ENCODE data around the gene OR2T8.

OR2T8 gene

GRCh38 chr1:247953408-247953807 is 33.4 kb downstream of the OR2T8 start:
- Histone ChIP-seq H3K79me1 (ENCODE audit: low read depth, low read length) (peaks cover 2% of the 10 kb centered on the region), H4K91ac (ENCODE audit: low read depth, low read length, poor library complexity) (no peak overlapping the region), H2BK12ac (ENCODE audit: low read length) (no peak overlapping the region), H3K23ac (ENCODE audit: low read depth, low read length, poor library complexity) (no peak overlapping the region), H2BK5ac (ENCODE audit: low read length) (no peak overlapping the region), H3K14ac (ENCODE audit: low read length) (no peak overlapping the region), H3K18ac (ENCODE audit: low read length) (no peak overlapping the region), H2AFZ (ENCODE audit: low read length) (no peak overlapping the region), H3K4me3 (ENCODE audit: low read length in 2 of 2) (no peak overlapping the region), H3K9me3 (replicated peaks in 1 of 2; ENCODE audit: control insufficient read depth in 2 of 2, insufficient read depth in 1 of 2, low read depth in 1 of 2, low read length in 2 of 2) (peaks cover 0 to 4% of the 10 kb centered on the region in 2 donors), H3K27ac (replicated peaks; ENCODE audit: low read length) (no peak overlapping the region), H4K8ac (ENCODE audit: low read depth, low read length) (no peak overlapping the region), H3K4me1 (ENCODE audit: control insufficient read depth in 2 of 2, insufficient read depth in 1 of 2, low read depth in 1 of 2, low read length in 2 of 2) (no peaks in the 10 kb centered on the region), H3K36me3 (replicated peaks in 1 of 2; ENCODE audit: control insufficient read depth in 2 of 2, insufficient read depth in 2 of 2, low read length in 2 of 2) (no peaks in the 10 kb centered on the region), H2BK15ac (ENCODE audit: low read length) (no peak overlapping the region), H3K4ac (ENCODE audit: low read length) (no peak overlapping the region), H2BK120ac (ENCODE audit: low read depth, low read length) (no peak overlapping the region), H3K4me2 (ENCODE audit: insufficient read depth, low read length, poor library complexity, severe bottlenecking) (no peak overlapping the region), H3K9ac (ENCODE audit: low read depth, low read length, poor library complexity) (no peak overlapping the region), H2AK5ac (ENCODE audit: low read depth, low read length) (no peak overlapping the region), H3K27me3 (ENCODE audit: control insufficient read depth in 3 of 3, insufficient read depth in 3 of 3, low read depth in 1 of 3, low read length in 3 of 3) (peaks cover 0 to 1% (median 0%) of the 10 kb centered on the region in 3 experiments)
- DNase-seq (ENCODE audit: low spot score): no peak
- no CpG with 5 or more reads among the region's 1 CpG for WGBS, 2 donors (ENCODE audit: extremely low coverage in 2 of 2, insufficient read length in 2 of 2, insufficient replicate concordance in 1 of 2)

GRCh38 chr1:247961791-247962190 is 41.7 kb downstream of the OR2T8 start:
- DNase-seq (ENCODE audit: low spot score): no peak
- H3K9ac ChIP-seq (ENCODE audit: low read depth, low read length, poor library complexity): no peak overlapping the region
- H3K4me2 ChIP-seq (ENCODE audit: insufficient read depth, low read length, poor library complexity, severe bottlenecking): no peak overlapping the region
- H2BK12ac ChIP-seq (ENCODE audit: low read length): no peak overlapping the region
- H2AK5ac ChIP-seq (ENCODE audit: low read depth, low read length): no peak overlapping the region
- H2BK15ac ChIP-seq (ENCODE audit: low read length): no peak overlapping the region
- no peak overlapping the region for H3K23ac ChIP-seq (ENCODE audit: low read depth, low read length, poor library complexity)
- no peak overlapping the region for H2BK5ac ChIP-seq (ENCODE audit: low read length)
- no peak overlapping the region for H2AFZ ChIP-seq (ENCODE audit: low read length)
- no peak overlapping the region for H2BK120ac ChIP-seq (ENCODE audit: low read depth, low read length)
- H3K27me3 ChIP-seq (ENCODE audit: control insufficient read depth in 3 of 3, insufficient read depth in 3 of 3, low read depth in 1 of 3, low read length in 3 of 3): no peaks in the 10 kb centered on the region
- peaks cover 0 to 13% of the 10 kb centered on the region in 2 donors for H3K9me3 ChIP-seq (replicated peaks in 1 of 2; ENCODE audit: control insufficient read depth in 2 of 2, insufficient read depth in 1 of 2, low read depth in 1 of 2, low read length in 2 of 2)
- no peak overlapping the region for H3K4ac ChIP-seq (ENCODE audit: low read length)
- no peak overlapping the region for H3K18ac ChIP-seq (ENCODE audit: low read length)
- no peak overlapping the region for H3K4me3 ChIP-seq (ENCODE audit: low read length in 2 of 2)
- no peaks in the 10 kb centered on the region for H3K79me1 ChIP-seq (ENCODE audit: low read depth, low read length)
- H4K91ac ChIP-seq (ENCODE audit: low read depth, low read length, poor library complexity): no peak overlapping the region
- no peak overlapping the region for H3K14ac ChIP-seq (ENCODE audit: low read length)
- no CpG with 5 or more reads among the region's 3 CpGs for WGBS, 2 donors (ENCODE audit: extremely low coverage in 2 of 2, insufficient read length in 2 of 2, insufficient replicate concordance in 1 of 2)
- H3K4me1 ChIP-seq (ENCODE audit: control insufficient read depth in 2 of 2, insufficient read depth in 1 of 2, low read depth in 1 of 2, low read length in 2 of 2): no peaks in the 10 kb centered on the region
- H4K8ac ChIP-seq (ENCODE audit: low read depth, low read length): no peak overlapping the region
- no peaks in the 10 kb centered on the region for H3K36me3 ChIP-seq (replicated peaks in 1 of 2; ENCODE audit: control insufficient read depth in 2 of 2, insufficient read depth in 2 of 2, low read length in 2 of 2)
- H3K27ac ChIP-seq (replicated peaks; ENCODE audit: low read length): no peak overlapping the region

- DNase-seq (ENCODE audit: low spot score): no peak
- peaks cover 0 to 13% of the 10 kb centered on the region in 2 donors for H3K9me3 ChIP-seq (replicated peaks in 1 of 2; ENCODE audit: control insufficient read depth in 2 of 2, insufficient read depth in 1 of 2, low read depth in 1 of 2, low read length in 2 of 2)
- no peak overlapping the region for H2BK5ac ChIP-seq (ENCODE audit: low read length)
- H2BK12ac ChIP-seq (ENCODE audit: low read length): no peak overlapping the region
- no CpG with 5 or more reads among the region's 4 CpGs for WGBS, 2 donors (ENCODE audit: extremely low coverage in 2 of 2, insufficient read length in 2 of 2, insufficient replicate concordance in 1 of 2)
- H2AK5ac ChIP-seq (ENCODE audit: low read depth, low read length): no peak overlapping the region
- no peak overlapping the region for H3K4me3 ChIP-seq (ENCODE audit: low read length in 2 of 2)
- no peak overlapping the region for H3K9ac ChIP-seq (ENCODE audit: low read depth, low read length, poor library complexity)
- no peak overlapping the region for H4K8ac ChIP-seq (ENCODE audit: low read depth, low read length)
- H3K27me3 ChIP-seq (ENCODE audit: control insufficient read depth in 3 of 3, insufficient read depth in 3 of 3, low read depth in 1 of 3, low read length in 3 of 3): no peaks in the 10 kb centered on the region
- no peak overlapping the region for H3K18ac ChIP-seq (ENCODE audit: low read length)
- H3K4me1 ChIP-seq (ENCODE audit: control insufficient read depth in 2 of 2, insufficient read depth in 1 of 2, low read depth in 1 of 2, low read length in 2 of 2): no peaks in the 10 kb centered on the region
- no peaks in the 10 kb centered on the region for H3K79me1 ChIP-seq (ENCODE audit: low read depth, low read length)
- no peak overlapping the region for H3K4me2 ChIP-seq (ENCODE audit: insufficient read depth, low read length, poor library complexity, severe bottlenecking)
- H2BK15ac ChIP-seq (ENCODE audit: low read length): no peak overlapping the region
- H2AFZ ChIP-seq (ENCODE audit: low read length): no peak overlapping the region
- no peak overlapping the region for H2BK120ac ChIP-seq (ENCODE audit: low read depth, low read length)
- H3K36me3 ChIP-seq (replicated peaks in 1 of 2; ENCODE audit: control insufficient read depth in 2 of 2, insufficient read depth in 2 of 2, low read length in 2 of 2): no peaks in the 10 kb centered on the region
- H3K23ac ChIP-seq (ENCODE audit: low read depth, low read length, poor library complexity): no peak overlapping the region
- no peak overlapping the region for H3K27ac ChIP-seq (replicated peaks; ENCODE audit: low read length)
- H3K14ac ChIP-seq (ENCODE audit: low read length): no peak overlapping the region
- H3K4ac ChIP-seq (ENCODE audit: low read length): no peak overlapping the region
- H4K91ac ChIP-seq (ENCODE audit: low read depth, low read length, poor library complexity): no peak overlapping the region
These were observed 43.0 kb downstream of the OR2T8 start for GRCh38 chr1:247962911-247963588.

- Histone ChIP-seq H3K9me3 (replicated peaks in 1 of 2; ENCODE audit: control insufficient read depth in 2 of 2, insufficient read depth in 1 of 2, low read depth in 1 of 2, low read length in 2 of 2) (peaks cover 0 to 16% of the 10 kb centered on the region in 2 donors), H2BK5ac (ENCODE audit: low read length) (no peak within 1 kb of the TSS), H3K79me1 (ENCODE audit: low read depth, low read length) (no peaks in the 10 kb centered on the region), H3K14ac (ENCODE audit: low read length) (no peak within 1 kb of the TSS), H4K91ac (ENCODE audit: low read depth, low read length, poor library complexity) (no peak within 1 kb of the TSS), H3K4me3 (ENCODE audit: low read length in 2 of 2) (no peak within 1 kb of the TSS), H3K9ac (ENCODE audit: low read depth, low read length, poor library complexity) (no peak within 1 kb of the TSS), H3K23ac (ENCODE audit: low read depth, low read length, poor library complexity) (no peak within 1 kb of the TSS), H3K36me3 (replicated peaks in 1 of 2; ENCODE audit: control insufficient read depth in 2 of 2, insufficient read depth in 2 of 2, low read length in 2 of 2) (no peaks in the 10 kb centered on the region), H3K4ac (ENCODE audit: low read length) (no peak within 1 kb of the TSS), H2AK5ac (ENCODE audit: low read depth, low read length) (no peak within 1 kb of the TSS), H3K27ac (replicated peaks; ENCODE audit: low read length) (no peak within 1 kb of the TSS), H3K4me2 (ENCODE audit: insufficient read depth, low read length, poor library complexity, severe bottlenecking) (no peak within 1 kb of the TSS), H4K8ac (ENCODE audit: low read depth, low read length) (no peak within 1 kb of the TSS), H2BK15ac (ENCODE audit: low read length) (no peak within 1 kb of the TSS), H3K18ac (ENCODE audit: low read length) (no peak within 1 kb of the TSS), H3K4me1 (ENCODE audit: control insufficient read depth in 2 of 2, insufficient read depth in 1 of 2, low read depth in 1 of 2, low read length in 2 of 2) (no peaks in the 10 kb centered on the region), H2BK12ac (ENCODE audit: low read length) (no peak within 1 kb of the TSS), H3K27me3 (ENCODE audit: control insufficient read depth in 3 of 3, insufficient read depth in 3 of 3, low read depth in 1 of 3, low read length in 3 of 3) (no peaks in the 10 kb centered on the region), H2BK120ac (ENCODE audit: low read depth, low read length) (no peak within 1 kb of the TSS), H2AFZ (ENCODE audit: low read length) (no peak within 1 kb of the TSS)
- DNase-seq (ENCODE audit: low spot score): no peak
- no CpG with 5 or more reads among the region's 2 CpGs for WGBS, 2 donors (ENCODE audit: extremely low coverage in 2 of 2, insufficient read length in 2 of 2, insufficient replicate concordance in 1 of 2)
These were observed 44.9 kb downstream of the OR2T8 start, which contains the start of gene OR2AK2 for GRCh38 chr1:247964933-247965332. OR2AK2 (plus strand) TSS chr1:247965233; CDS start chr1:247965377, 144 bp downstream.
